ENCODE data around the gene PAPLN. TPM values are rescaled to one million over a fixed set of nuclear protein-coding genes. Genes with fewer than 3 reads are reported as not detected.

The PAPLN gene

DNA sequence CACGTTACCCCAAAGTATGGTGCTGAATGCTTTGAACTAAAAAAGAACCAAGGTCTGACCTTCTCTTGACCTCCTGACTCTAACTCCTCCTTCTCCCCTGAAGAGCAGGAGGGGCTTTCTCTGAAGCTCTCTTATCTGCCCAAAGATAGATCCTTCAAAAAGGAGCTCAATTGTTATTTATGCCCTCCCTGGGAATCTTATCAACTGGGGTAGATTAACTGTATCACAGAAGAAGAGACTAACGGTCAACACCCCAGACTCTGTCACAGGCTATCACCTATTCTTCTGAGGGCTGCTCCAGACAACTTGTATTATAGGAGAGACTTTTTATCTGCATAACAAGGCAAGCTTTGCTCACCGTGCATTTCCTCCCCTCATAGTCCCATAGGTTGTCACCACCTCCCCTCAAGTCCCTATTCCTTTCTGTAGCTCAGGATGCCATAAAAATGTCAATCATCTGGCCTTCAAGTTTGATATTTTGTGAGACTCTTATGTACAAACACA, 86.6 kb downstream of the PAPLN start:
- no peak overlapping the region for H3K4me2 ChIP-seq (ENCODE audit: low read length)
- no peak overlapping the region for H3K9ac ChIP-seq (ENCODE audit: low read length)
- H3K79me2 ChIP-seq (ENCODE audit: control insufficient read depth, insufficient read depth, low read length), result no peaks in the 10 kb centered on the region
- H3K4ac ChIP-seq (ENCODE audit: low read depth, low read length), result no peak overlapping the region
- H3K23ac ChIP-seq (ENCODE audit: low read length), result no peak overlapping the region
- no peak overlapping the region for H3K56ac ChIP-seq (ENCODE audit: low read length)
- H3K36me3 ChIP-seq (ENCODE audit: control insufficient read depth, insufficient read depth, low read length), result no peaks in the 10 kb centered on the region
- H2BK120ac ChIP-seq (ENCODE audit: low read depth, low read length), result no peak overlapping the region
- no peaks in the 10 kb centered on the region for H3K27me3 ChIP-seq (ENCODE audit: insufficient read depth, low read length, poor library complexity)
- no peak overlapping the region for H4K5ac ChIP-seq (ENCODE audit: low read length)
- no peak overlapping the region for H2AK5ac ChIP-seq (ENCODE audit: low read length)
- DNase-seq, result peak; percentile 94
- no peak overlapping the region for H2BK5ac ChIP-seq (ENCODE audit: low read length)
- peaks cover 8% of the 10 kb centered on the region for H3K4me1 ChIP-seq (ENCODE audit: control insufficient read depth, low read depth, low read length)
- H4K8ac ChIP-seq (ENCODE audit: low read depth, low read length), result no peak overlapping the region
- no peak overlapping the region for H3K4me3 ChIP-seq (ENCODE audit: low read length)
- no peak overlapping the region for H2BK15ac ChIP-seq (replicated peaks; ENCODE audit: low read depth)
- no peaks in the 10 kb centered on the region for H3K79me1 ChIP-seq (ENCODE audit: low read length)
- H3K18ac ChIP-seq (ENCODE audit: low read length), result no peak overlapping the region
- peak overlapping the region; percentile 3 for H3K27ac ChIP-seq (ENCODE audit: low read depth, low read length)
- no CpG with 5 or more reads among the region's 3 CpGs for WGBS (ENCODE audit: extremely low coverage, insufficient coverage, low lambda C conversion rate)

Small RNA genes within 50 kb of the gene (small RNA-seq; reads per million reads assigned to genes)
- gene AC004858.1 (ENCODE audit: insufficient read depth) (not detected), gene RNU6-419P (ENCODE audit: insufficient read depth) (not detected)

All from mesendoderm (in vitro differentiated cells).